Natural killer cell (primary cell): Measurements from ENCODE around the gene EHD4. TPM values are rescaled to one million over a fixed set of nuclear protein-coding genes. Genes with fewer than 3 reads are reported as not detected.
A peak's percentile ranks its signal among the peaks of the same experiment; 100 is the strongest.

ENCODE experiments used
- ATAC-seq, 3 donors: fragments of 150-1000 bp in 2 of 3; fragments of 200-7000 bp in 1 of 3; cut with Tn5 transposase; 1 replicate in 1 of 3; 2 replicates in 2 of 3; pipeline ENCODE4 v1.10.0; 2021; ENCODE audit warnings: mild to moderate bottlenecking in 2 of 3, moderate library complexity in 2 of 3
- DNase-seq, 2 donors: peaks; one replicate each; pipeline versions ENCODE4 v3.0.0 to v3.0.0-alpha.2; 2013 to 2021; ENCODE audit warnings: mixed read lengths in 1 of 2
- H3K27ac ChIP-seq: one replicate; pipeline ENCODE4 v1.5.1; 2013; ENCODE audit warnings: mild to moderate bottlenecking, low read length
- H3K27me3 ChIP-seq: one replicate; pipeline ENCODE4 v1.6.1; 2013; ENCODE audit warnings: low read length; ENCODE audit not compliant: control insufficient read depth, insufficient read depth
- H3K36me3 ChIP-seq: one replicate; pipeline ENCODE4 v1.6.1; 2013; ENCODE audit warnings: low read length; ENCODE audit not compliant: control insufficient read depth, insufficient read depth
- H3K4me1 ChIP-seq: one replicate; pipeline ENCODE4 v1.6.1; 2013; ENCODE audit warnings: low read length; ENCODE audit not compliant: control insufficient read depth, insufficient read depth
- H3K4me3 ChIP-seq: one replicate; pipeline ENCODE4 v1.5.1; 2013; ENCODE audit warnings: low read length
- H3K9me3 ChIP-seq: one replicate; pipeline ENCODE4 v1.6.1; 2013; ENCODE audit warnings: low read length; ENCODE audit not compliant: control insufficient read depth, insufficient read depth
- H3K27ac Mint-ChIP-seq, 2 donors: one replicate each; pipeline ENCODE4 v1.8.0; 2022; ENCODE audit warnings: mild to moderate bottlenecking in 2 of 2, mixed read lengths in 2 of 2, moderate library complexity in 1 of 2
- H3K27me3 Mint-ChIP-seq, 2 donors: one replicate each; pipeline ENCODE4 v1.8.0; 2022; ENCODE audit warnings: low read depth in 2 of 2, mixed read lengths in 2 of 2
- H3K36me3 Mint-ChIP-seq: one replicate; pipeline ENCODE4 v1.8.0; 2022; ENCODE audit warnings: mixed read lengths
- H3K4me1 Mint-ChIP-seq, 2 donors: one replicate each; pipeline ENCODE4 v1.8.0; 2022; ENCODE audit warnings: mixed read lengths in 2 of 2
- H3K4me3 Mint-ChIP-seq: one replicate; pipeline ENCODE4 v1.8.0; 2022; ENCODE audit warnings: mild to moderate bottlenecking, moderate library complexity, mixed read lengths
- H3K9me3 Mint-ChIP-seq, 2 donors: one replicate each; pipeline ENCODE4 v1.8.0; 2022; ENCODE audit warnings: mixed read lengths in 2 of 2
- WGBS: methylation state at CpG from one replicate; pipeline ENCODE4 v1.1.7; 2013; ENCODE audit warnings: missing lambda C conversion rate; ENCODE audit not compliant: insufficient coverage; 5-methylcytosine and 5-hydroxymethylcytosine counted together
- intact Hi-C: fragments of 100-400 bp; cut with micrococcal nuclease; formaldehyde crosslinking; loops from one replicate; pipeline ENCODE4 v1.14.2; 2022
- total RNA-seq, 4 donors: library from RNA; stranded (reverse); fragments of 120-200 nt in 1 of 4; gene quantifications; one replicate each; pipeline versions ENCODE4 v1.2.3 to v1.2.4, GENCODE V29; 2013 to 2022
- TF ChIP-seq, protein P1 (sequence below): fragments of 200-600 bp; IDR thresholded peaks from one replicate; pipeline ENCODE4 v1.8.0; 2022; ENCODE audit warnings: antibody characterized with exemption

Gene EHD4
- total RNA-seq, 3 donors from 2014 or later (not counting 1 experiment from before 2014, with no cell fraction given), result 28.4 to 34.6 (median 31.7) TPM

DNA sequence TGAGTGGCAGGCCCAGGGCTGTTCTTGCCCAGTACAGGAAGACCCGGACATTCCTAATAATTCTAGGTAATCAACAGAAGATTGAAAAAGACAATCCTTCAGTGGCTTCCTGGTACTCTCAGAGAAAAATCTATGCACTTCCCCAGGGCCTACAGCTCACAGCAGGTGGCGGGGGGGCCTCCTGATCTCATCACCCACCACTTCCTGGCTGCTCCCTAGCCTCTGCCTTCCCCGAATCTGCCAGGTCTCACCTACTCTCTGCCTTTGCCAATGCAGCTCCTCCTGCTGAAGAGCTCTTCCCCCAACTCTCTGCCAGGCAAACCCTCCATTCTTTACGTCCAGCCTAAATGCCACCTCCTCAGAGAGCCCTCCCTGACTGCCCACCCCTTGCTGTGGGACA is 37.5 kb downstream of the EHD4 start:
- H3K4me1 ChIP-seq, result peaks cover 47% of the 10 kb centered on the region
- intact Hi-C loops, result no loop called here
- H3K27ac ChIP-seq, result peak overlapping the region; percentile 96
- H3K36me3 ChIP-seq, result no peaks in the 10 kb centered on the region
- 19% methylated on average over 4 of the region's 4 CpGs for WGBS
- Mint-ChIP-seq H3K27ac (peak overlapping the region; percentile 93 to 94), H3K4me3 (peak overlapping the region; percentile 66), H3K27me3 (no peaks in the 10 kb centered on the region), H3K36me3 (no peaks in the 10 kb centered on the region), H3K9me3 (no peaks in the 10 kb centered on the region), H3K4me1 (peaks cover 38 to 40% of the 10 kb centered on the region in 2 donors)
- peak; percentile 43 to 63 (median 54) for ATAC-seq
- no peaks in the 10 kb centered on the region for H3K27me3 ChIP-seq
- DNase-seq, result peak; percentile 49 to 88
- no peaks in the 10 kb centered on the region for H3K9me3 ChIP-seq
- H3K4me3 ChIP-seq, result no peak overlapping the region
- TF ChIP-seq, protein P1, sequence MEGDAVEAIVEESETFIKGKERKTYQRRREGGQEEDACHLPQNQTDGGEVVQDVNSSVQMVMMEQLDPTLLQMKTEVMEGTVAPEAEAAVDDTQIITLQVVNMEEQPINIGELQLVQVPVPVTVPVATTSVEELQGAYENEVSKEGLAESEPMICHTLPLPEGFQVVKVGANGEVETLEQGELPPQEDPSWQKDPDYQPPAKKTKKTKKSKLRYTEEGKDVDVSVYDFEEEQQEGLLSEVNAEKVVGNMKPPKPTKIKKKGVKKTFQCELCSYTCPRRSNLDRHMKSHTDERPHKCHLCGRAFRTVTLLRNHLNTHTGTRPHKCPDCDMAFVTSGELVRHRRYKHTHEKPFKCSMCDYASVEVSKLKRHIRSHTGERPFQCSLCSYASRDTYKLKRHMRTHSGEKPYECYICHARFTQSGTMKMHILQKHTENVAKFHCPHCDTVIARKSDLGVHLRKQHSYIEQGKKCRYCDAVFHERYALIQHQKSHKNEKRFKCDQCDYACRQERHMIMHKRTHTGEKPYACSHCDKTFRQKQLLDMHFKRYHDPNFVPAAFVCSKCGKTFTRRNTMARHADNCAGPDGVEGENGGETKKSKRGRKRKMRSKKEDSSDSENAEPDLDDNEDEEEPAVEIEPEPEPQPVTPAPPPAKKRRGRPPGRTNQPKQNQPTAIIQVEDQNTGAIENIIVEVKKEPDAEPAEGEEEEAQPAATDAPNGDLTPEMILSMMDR, result no peak

DNA sequence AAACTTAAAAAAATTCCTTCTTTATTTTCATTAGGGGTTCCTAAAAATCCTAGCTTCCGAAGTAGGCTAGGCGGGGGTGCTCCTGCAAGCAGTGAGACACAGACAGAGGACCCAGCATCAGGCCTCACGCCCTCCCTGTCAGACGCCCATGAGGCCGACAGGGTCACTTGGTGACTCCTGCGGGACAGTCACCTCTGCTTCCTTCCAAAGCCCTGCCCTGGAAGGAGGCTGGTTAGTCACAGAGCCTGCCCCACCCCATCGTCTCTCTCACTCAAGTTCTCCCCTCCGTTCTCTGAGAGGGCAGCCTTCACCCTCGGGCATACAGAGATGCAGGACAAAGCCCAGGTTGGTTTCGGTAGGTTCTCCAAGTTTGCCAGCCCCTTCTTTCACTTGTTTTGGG is 38.6 kb downstream of the EHD4 start:
- peaks cover 51% of the 10 kb centered on the region for H3K4me1 ChIP-seq
- 90% methylated on average over 10 of the region's 10 CpGs for WGBS
- Mint-ChIP-seq H3K4me1 (peaks cover 38 to 40% of the 10 kb centered on the region in 2 donors), H3K27me3 (no peaks in the 10 kb centered on the region), H3K9me3 (no peaks in the 10 kb centered on the region), H3K36me3 (no peaks in the 10 kb centered on the region), H3K4me3 (no peak overlapping the region), H3K27ac (peak overlapping the region; percentile 93 to 94)
- H3K9me3 ChIP-seq, result no peaks in the 10 kb centered on the region
- H3K27ac ChIP-seq, result peak overlapping the region; percentile 96
- no peak for DNase-seq
- no peak for ATAC-seq
- H3K36me3 ChIP-seq, result no peaks in the 10 kb centered on the region
- intact Hi-C loops, result no loop called here
- H3K27me3 ChIP-seq, result no peaks in the 10 kb centered on the region
- H3K4me3 ChIP-seq, result no peak overlapping the region
- TF ChIP-seq, protein P1, result no peak

DNA sequence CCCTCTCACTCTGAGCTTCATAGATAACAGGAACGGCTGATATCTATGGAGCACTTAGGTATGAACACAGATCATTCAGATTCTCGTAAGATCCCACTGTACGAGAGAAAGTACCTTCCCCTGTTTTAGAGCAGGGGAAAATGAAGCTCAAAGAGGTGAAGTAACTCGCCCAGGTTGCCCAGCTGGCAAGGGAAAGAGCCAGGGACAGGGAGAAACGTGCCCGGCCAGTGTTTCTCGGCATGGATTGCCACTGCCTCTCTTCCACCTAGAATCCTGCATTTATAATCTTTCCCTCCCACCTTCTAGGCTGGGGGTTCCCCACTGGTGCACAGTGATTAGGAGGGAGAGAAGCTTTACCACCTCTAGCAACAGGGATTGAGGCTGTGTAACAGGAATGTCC is 39.0 kb downstream of the EHD4 start:
- H3K27ac Mint-ChIP-seq, result peak overlapping the region; percentile 93 to 94
- H3K9me3 Mint-ChIP-seq, result no peaks in the 10 kb centered on the region
- H3K36me3 Mint-ChIP-seq, result no peaks in the 10 kb centered on the region
- DNase-seq (no peak), ATAC-seq (no peak)
- H3K4me3 Mint-ChIP-seq, result no peak overlapping the region
- Histone ChIP-seq H3K4me3 (no peak overlapping the region), H3K27me3 (no peaks in the 10 kb centered on the region), H3K27ac (no peak overlapping the region), H3K9me3 (no peaks in the 10 kb centered on the region), H3K36me3 (no peaks in the 10 kb centered on the region), H3K4me1 (peaks cover 53% of the 10 kb centered on the region)
- 98% methylated on average over 6 of the region's 7 CpGs for WGBS
- TF ChIP-seq, protein P1, result no peak
- no peaks in the 10 kb centered on the region for H3K27me3 Mint-ChIP-seq
- intact Hi-C loops, result no loop called here
- H3K4me1 Mint-ChIP-seq, result peaks cover 38 to 40% of the 10 kb centered on the region in 2 donors
